ENCODE results near the gene S100PBP. TPM values are rescaled to one million over a fixed set of nuclear protein-coding genes. Genes with fewer than 3 reads are reported as not detected.

Gene S100PBP
- total and polyA plus RNA-seq, 2 of the 4 experiments (the other 2 are of a cell fraction): 13.9 to 20.3 TPM

GRCh38 chr1:32885676-32886003 is 68.2 kb downstream of the S100PBP start:
- Histone ChIP-seq H3K56ac (ENCODE audit: extremely low read depth, insufficient read depth, low read length) (no peak overlapping the region), H2AK5ac (ENCODE audit: low read depth, low read length) (no peak overlapping the region), H2BK5ac (ENCODE audit: low read depth, low read length, poor library complexity, severe bottlenecking) (no peak overlapping the region), H3K27me3 (ENCODE audit: control insufficient read depth, insufficient read depth, low read length) (peaks cover 66% of the 10 kb centered on the region), H2AFZ (replicated peaks; ENCODE audit: low read length, poor library complexity) (no peak overlapping the region), H3K9me1 (ENCODE audit: insufficient read depth, low read length) (peaks cover 4% of the 10 kb centered on the region; the same call in 1 of the 2 replicates), H3K9ac (ENCODE audit: low read depth, low read length) (no peak overlapping the region), H4K8ac (ENCODE audit: low read depth in 2 of 2, low read length in 2 of 2) (no peak overlapping the region), H2BK20ac (ENCODE audit: low read depth, low read length) (no peak overlapping the region), H3K4ac (ENCODE audit: low read depth, low read length) (no peak overlapping the region), H3K79me1 (ENCODE audit: low read depth in 1 of 2, low read length in 2 of 2) (no peaks in the 10 kb centered on the region), H4K20me1 (ENCODE audit: insufficient read depth, low read length) (peaks cover 3% of the 10 kb centered on the region; the same call in 1 of the 2 replicates), H3K9me3 (ENCODE audit: control insufficient read depth, insufficient read depth, low read length) (no peaks in the 10 kb centered on the region), H3K36me3 (ENCODE audit: control insufficient read depth, insufficient read depth, low read length) (no peaks in the 10 kb centered on the region), H2BK120ac (ENCODE audit: low read depth, low read length) (no peak overlapping the region), H3K4me1 (ENCODE audit: control insufficient read depth, insufficient read depth, low read length) (no peaks in the 10 kb centered on the region), H4K91ac (ENCODE audit: insufficient read depth, low read depth, low read length) (no peak overlapping the region), H3K27ac (ENCODE audit: insufficient read depth, low read length) (no peak overlapping the region), H2AK9ac (replicated peaks; ENCODE audit: low read depth, low read length, poor library complexity) (no peak overlapping the region), H3K4me2 (ENCODE audit: low read depth, low read length) (no peak overlapping the region), H3K4me3 (ENCODE audit: insufficient read depth, low read depth, low read length) (no peak overlapping the region), H2BK15ac (ENCODE audit: low read depth, low read length) (no peak overlapping the region), H4K5ac (ENCODE audit: low read depth, low read length) (no peak overlapping the region), H3K23ac (ENCODE audit: low read depth, low read length) (no peak overlapping the region), H3K14ac (replicated peaks; ENCODE audit: low read depth, low read length) (no peak overlapping the region), H3K18ac (ENCODE audit: low read depth, low read length) (no peak overlapping the region)
- DNase-seq (no peak), ATAC-seq (ENCODE audit: low read depth) (no peak)
- CTCF ChIA-PET: interaction anchor here (0.6 kb wide), 1 partner anchor 19 kb away, joined by 3 read pairs; no protein-coding TSS in a partner anchor
- in situ Hi-C loops (cut with MboI; ENCODE audit: low sequenced_read_pairs) (no loop called here), intact Hi-C loops (cut with micrococcal nuclease) (loop anchor here (1.0 to 5.0 kb wide), 2 partner anchors 201 to 483 kb away; no protein-coding TSS in a partner anchor), dilution Hi-C loops (cut with HindIII; ENCODE audit: low sequenced_read_pairs, unreplicated experiment) (no loop called here)
- POLR2A ChIA-PET (ENCODE audit: unreplicated experiment): no interaction called here
- 0% methylated on average over 1 of the region's 8 CpGs; no CpG with 5 or more reads in 1 of the 2 experiments for WGBS, 2 experiments (ENCODE audit: extremely low coverage in 2 of 2, insufficient read length in 1 of 2)
- no peak for TF ChIP-seq CTCF (conservative IDR thresholded peaks at IDR 0.05; ENCODE audit: low read depth, low read length)
- no peak for TF ChIP-seq USF2 (IDR thresholded peaks at IDR 0.05; ENCODE audit: low read depth, low read length)
- TF ChIP-seq SMC3 (IDR thresholded peaks at IDR 0.05; ENCODE audit: low read depth, low read length): no peak
- no peak for TF ChIP-seq CHD1 (IDR thresholded peaks at IDR 0.05; ENCODE audit: low read depth, low read length)
- TF ChIP-seq RFX5 (IDR thresholded peaks at IDR 0.05; ENCODE audit: low read depth, low read length): no peak
- no peak for TF ChIP-seq POLR2A (IDR thresholded peaks at IDR 0.05; ENCODE audit: low read depth, low read length)
- TF ChIP-seq RAD21 (IDR thresholded peaks at IDR 0.05; ENCODE audit: low read length): no peak
- no TSS peak for BruUV-seq (replicated peaks)
